DOHH2 (cell line): ENCODE data around the gene ENOPH1.

ENCODE experiments used
- CTCF ChIP-seq: fragments of 200-600 bp; sonication (generic); IDR thresholded peaks from one replicate; pipeline ENCODE4 v1.5.1; 2014; ENCODE audit warnings: antibody characterized with exemption, mild to moderate bottlenecking, low read depth, low read length; ENCODE audit not compliant: poor library complexity, severe bottlenecking
- EZH2phosphoT487 ChIP-seq: fragments of 200-600 bp; sonication (generic); IDR thresholded peaks from 2 replicates; pipeline ENCODE4 v1.6.1; 2017; ENCODE audit warnings: borderline replicate concordance, mild to moderate bottlenecking, antibody characterized with exemption, low read length, moderate library complexity, mixed read lengths

GRCh38 chr4:82434949-82435348 lies 4.6 kb downstream of the ENOPH1 start:
- no peak for TF ChIP-seq CTCF
- no peak for TF ChIP-seq EZH2phosphoT487
